GM12878 (cell line): ENCODE results near the gene NCS1. TPM values are rescaled to one million over a fixed set of nuclear protein-coding genes. Genes with fewer than 3 reads are reported as not detected.

Experiments
- ATAC-seq: fragments of 200-7000 bp; cut with Tn5 transposase; 3 replicates; pipeline ENCODE4 v1.9.1; 2020; ENCODE audit warnings: mild to moderate bottlenecking, moderate library complexity
- BruUV-seq: library from RNA; stranded (reverse); fragments of 400-500 nt; replicated peaks from 2 replicates; lab custom pipeline; 2021; lab: Mats Ljungman, UMichigan
- CTCF ChIA-PET: fragments of 300-600 bp; sonication (Branson Sonifier 250); formaldehyde crosslinking; extraction: SDS; loops from one replicate; lab custom pipeline; 2021; ENCODE audit warnings: inconsistent platforms; lab: Yijun Ruan, JAX
- POLR2A ChIA-PET: fragments of 350-600 bp; formaldehyde crosslinking; extraction: SDS; loops from one replicate; lab custom pipeline; 2021; ENCODE audit warnings: inconsistent platforms; lab: Charles Lee
- RAD21 ChIA-PET: fragments of 300-600 bp; sonication (Branson Sonifier 250); formaldehyde crosslinking; loops from one replicate; lab custom pipeline; 2023; ENCODE audit warnings: antibody characterized with exemption; ENCODE audit not compliant: unreplicated experiment; lab: Charles Lee
- SMC1A ChIA-PET: fragments of 300-600 bp; sonication (Branson Sonifier 250); formaldehyde crosslinking; loops from one replicate; lab custom pipeline; 2023; ENCODE audit not compliant: unreplicated experiment, uncharacterized antibody; lab: Charles Lee
- DNase-seq: peaks from one replicate; pipeline ENCODE4 v3.0.0-alpha.2; 2011; ENCODE audit warnings: low read depth, low spot score
- FAIRE-seq: peaks from 3 replicates; lab custom pipeline; 2011; peaks lifted over from hg19 to GRCh38; lab: Jason Lieb, UNC
- H2AFZ ChIP-seq: 2 replicates; pipeline ENCODE4 v1.6.0; 2011; ENCODE audit warnings: low read depth, low read length, control low read depth; ENCODE audit not compliant: control insufficient read depth
- H3K27ac ChIP-seq: 2 replicates; pipeline ENCODE4 v1.5.1; 2011; ENCODE audit warnings: control low read depth; ENCODE audit not compliant: control insufficient read depth, insufficient read depth
- H3K27me3 ChIP-seq, 2 experiments: replicated peaks in 1 of 2; 2 replicates each; pipeline versions ENCODE4 v1.6.0 to v1.6.1; 2011; ENCODE audit warnings: low read length in 1 of 2; ENCODE audit not compliant: control insufficient read depth in 2 of 2, insufficient read depth in 2 of 2
- H3K36me3 ChIP-seq, 2 experiments: 2 replicates each; pipeline ENCODE4 v1.5.1; 2011; ENCODE audit warnings: low read length in 1 of 2; ENCODE audit not compliant: control insufficient read depth in 2 of 2, insufficient read depth in 2 of 2
- H3K4me1 ChIP-seq: 2 replicates; pipeline ENCODE4 v1.6.1; 2011; ENCODE audit warnings: mild to moderate bottlenecking, low read length, moderate library complexity, mixed read lengths; ENCODE audit not compliant: control insufficient read depth, insufficient read depth
- H3K4me2 ChIP-seq: 2 replicates; pipeline ENCODE4 v1.6.0; 2011; ENCODE audit warnings: control low read depth; ENCODE audit not compliant: control insufficient read depth, insufficient read depth
- H3K4me3 ChIP-seq: fragments of 200-600 bp; sonication (generic); 2 replicates; pipeline ENCODE4 v1.5.1; 2016
- H3K79me2 ChIP-seq: 2 replicates; pipeline ENCODE4 v1.6.0; 2011; ENCODE audit warnings: low read length; ENCODE audit not compliant: control insufficient read depth, insufficient read depth
- H3K9ac ChIP-seq: 2 replicates; pipeline ENCODE4 v1.8.0; 2011; ENCODE audit warnings: low read length, control low read depth, mixed read lengths; ENCODE audit not compliant: control insufficient read depth, insufficient read depth
- H3K9me3 ChIP-seq: replicated peaks from 3 replicates; pipeline ENCODE4 v1.5.1; 2011; ENCODE audit warnings: mild to moderate bottlenecking, low read length; ENCODE audit not compliant: control insufficient read depth, insufficient read depth
- H4K20me1 ChIP-seq: 2 replicates; pipeline ENCODE4 v1.6.0; 2011; ENCODE audit not compliant: control insufficient read depth, insufficient read depth
- BRCA1 ChIP-seq: IDR thresholded peaks from 2 replicates; pipeline ENCODE4 v1.6.1; 2011; ENCODE audit warnings: low read depth, low read length, improper control_type of control experiment
- CREB1 ChIP-seq: IDR thresholded peaks from 2 replicates; pipeline ENCODE4 v1.6.1; 2012; ENCODE audit warnings: low read depth, mild to moderate bottlenecking, inconsistent platforms
- EGR1 ChIP-seq, 2 experiments: IDR thresholded peaks; 1 replicate in 1 of 2; 2 replicates in 1 of 2; pipeline ENCODE4 v1.6.1; 2011 to 2012; ENCODE audit warnings: low read depth in 2 of 2, low read length in 2 of 2, borderline replicate concordance in 1 of 2, mild to moderate bottlenecking in 1 of 2, moderate library complexity in 1 of 2
- IRF4 ChIP-seq: IDR thresholded peaks from 2 replicates; pipeline ENCODE4 v1.6.1; 2011; ENCODE audit warnings: low read depth, low read length
- TAF1 ChIP-seq: IDR thresholded peaks from 2 replicates; pipeline ENCODE4 v1.6.1; 2011; ENCODE audit warnings: mild to moderate bottlenecking, low read depth, low read length, borderline replicate concordance
- YY1 ChIP-seq: IDR thresholded peaks from 2 replicates; pipeline ENCODE4 v1.6.1; 2011; ENCODE audit warnings: low read depth, mild to moderate bottlenecking, low read length
- WGBS: methylation state at CpG from one replicate; pipeline ENCODE4 v1.1.6; 2016; ENCODE audit warnings: low lambda C conversion rate; ENCODE audit not compliant: insufficient replicate concordance, insufficient coverage; ENCODE audit errors: missing lambda C conversion rate; 5-methylcytosine and 5-hydroxymethylcytosine counted together
- in situ Hi-C: fragments of 300-500 bp; cut with MboI; formaldehyde crosslinking; loops from 9 replicates; pipeline ENCODE4 v1.14.3; 2018; ENCODE audit warnings: mixed read lengths
- intact Hi-C: fragments of 100-400 bp; cut with micrococcal nuclease; formaldehyde crosslinking; loops from one replicate; pipeline ENCODE4 v1.14.2; 2022; ENCODE audit not compliant: unreplicated experiment
- polyA plus RNA-seq, 11 experiments: library from polyadenylated mRNA; depleted of rRNA in 4 of 11; unstranded in 6 of 11; stranded (reverse) in 5 of 11; fragments of >200 nt; fragmentation: Nextera tagmentation in 4 of 11; fragmentation: Illumina TruSeq in 1 of 11; extraction: Ambion mirVana in 4 of 11; extraction: Trizol in 1 of 11; gene quantifications; 1 replicate in 1 of 11; 2 replicates in 10 of 11; pipeline versions ENCODE4 v1.2.1 to v1.2.3, GENCODE V29; 2011 to 2016; ENCODE audit warnings: inconsistent platforms in 2 of 11, missing spikeins in 2 of 11, low read depth in 1 of 11
- total RNA-seq, 4 experiments: library from RNA; depleted of rRNA in 3 of 4; stranded (reverse); fragments of >200 nt in 3 of 4; fragmentation: Illumina TruSeq in 1 of 4; extraction: Trizol in 1 of 4; gene quantifications; 2 replicates each; pipeline versions ENCODE4 v1.2.1 to v1.2.3, GENCODE V29; 2013 to 2021
- TF ChIP-seq, protein P1 (sequence below): fragments of 450-650 bp; IDR thresholded peaks from 2 replicates; pipeline ENCODE4 v1.6.1; 2016; ENCODE audit warnings: mild to moderate bottlenecking, moderate library complexity, borderline replicate concordance
- TF ChIP-seq, protein P2 (sequence below): fragments of 450-650 bp; IDR thresholded peaks from 2 replicates; pipeline ENCODE4 v1.6.1; 2017; ENCODE audit warnings: mild to moderate bottlenecking, moderate library complexity
- TF ChIP-seq, protein P3 (sequence below): fragments of 450-650 bp; IDR thresholded peaks from 2 replicates; pipeline ENCODE4 v1.6.1; 2017; ENCODE audit warnings: mild to moderate bottlenecking, moderate library complexity

The NCS1 gene
- total and polyA plus RNA-seq, 10 of the 15 experiments (the other 5 are each of a cell fraction or from before 2014, with no cell fraction given), result 0.04 to 0.22 (median 0.06) TPM; not detected in 4

GRCh38 chr9:130191749-130192120 lies 19.5 kb downstream of the NCS1 start:
- H3K4me2 ChIP-seq, result no peak overlapping the region
- DNase-seq (no peak), ATAC-seq (no peak), FAIRE-seq (no peak)
- intact Hi-C loops, result no loop called here
- no TSS peak for BruUV-seq
- H3K9ac ChIP-seq, result no peak overlapping the region
- ChIA-PET POLR2A (no interaction called here), CTCF (no interaction called here), SMC1A (no interaction called here), RAD21 (no interaction called here)
- no peaks in the 10 kb centered on the region for H3K79me2 ChIP-seq
- H3K4me1 ChIP-seq, result no peaks in the 10 kb centered on the region
- in situ Hi-C loops, result no loop called here
- no peak overlapping the region for H3K27ac ChIP-seq
- TF ChIP-seq, protein P1, sequence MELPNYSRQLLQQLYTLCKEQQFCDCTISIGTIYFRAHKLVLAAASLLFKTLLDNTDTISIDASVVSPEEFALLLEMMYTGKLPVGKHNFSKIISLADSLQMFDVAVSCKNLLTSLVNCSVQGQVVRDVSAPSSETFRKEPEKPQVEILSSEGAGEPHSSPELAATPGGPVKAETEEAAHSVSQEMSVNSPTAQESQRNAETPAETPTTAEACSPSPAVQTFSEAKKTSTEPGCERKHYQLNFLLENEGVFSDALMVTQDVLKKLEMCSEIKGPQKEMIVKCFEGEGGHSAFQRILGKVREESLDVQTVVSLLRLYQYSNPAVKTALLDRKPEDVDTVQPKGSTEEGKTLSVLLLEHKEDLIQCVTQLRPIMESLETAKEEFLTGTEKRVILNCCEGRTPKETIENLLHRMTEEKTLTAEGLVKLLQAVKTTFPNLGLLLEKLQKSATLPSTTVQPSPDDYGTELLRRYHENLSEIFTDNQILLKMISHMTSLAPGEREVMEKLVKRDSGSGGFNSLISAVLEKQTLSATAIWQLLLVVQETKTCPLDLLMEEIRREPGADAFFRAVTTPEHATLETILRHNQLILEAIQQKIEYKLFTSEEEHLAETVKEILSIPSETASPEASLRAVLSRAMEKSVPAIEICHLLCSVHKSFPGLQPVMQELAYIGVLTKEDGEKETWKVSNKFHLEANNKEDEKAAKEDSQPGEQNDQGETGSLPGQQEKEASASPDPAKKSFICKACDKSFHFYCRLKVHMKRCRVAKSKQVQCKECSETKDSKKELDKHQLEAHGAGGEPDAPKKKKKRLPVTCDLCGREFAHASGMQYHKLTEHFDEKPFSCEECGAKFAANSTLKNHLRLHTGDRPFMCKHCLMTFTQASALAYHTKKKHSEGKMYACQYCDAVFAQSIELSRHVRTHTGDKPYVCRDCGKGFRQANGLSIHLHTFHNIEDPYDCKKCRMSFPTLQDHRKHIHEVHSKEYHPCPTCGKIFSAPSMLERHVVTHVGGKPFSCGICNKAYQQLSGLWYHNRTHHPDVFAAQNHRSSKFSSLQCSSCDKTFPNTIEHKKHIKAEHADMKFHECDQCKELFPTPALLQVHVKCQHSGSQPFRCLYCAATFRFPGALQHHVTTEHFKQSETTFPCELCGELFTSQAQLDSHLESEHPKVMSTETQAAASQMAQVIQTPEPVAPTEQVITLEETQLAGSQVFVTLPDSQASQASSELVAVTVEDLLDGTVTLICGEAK, result no peak
- no peak for TF ChIP-seq BRCA1
- no peak for TF ChIP-seq TAF1
- TF ChIP-seq, protein P2, sequence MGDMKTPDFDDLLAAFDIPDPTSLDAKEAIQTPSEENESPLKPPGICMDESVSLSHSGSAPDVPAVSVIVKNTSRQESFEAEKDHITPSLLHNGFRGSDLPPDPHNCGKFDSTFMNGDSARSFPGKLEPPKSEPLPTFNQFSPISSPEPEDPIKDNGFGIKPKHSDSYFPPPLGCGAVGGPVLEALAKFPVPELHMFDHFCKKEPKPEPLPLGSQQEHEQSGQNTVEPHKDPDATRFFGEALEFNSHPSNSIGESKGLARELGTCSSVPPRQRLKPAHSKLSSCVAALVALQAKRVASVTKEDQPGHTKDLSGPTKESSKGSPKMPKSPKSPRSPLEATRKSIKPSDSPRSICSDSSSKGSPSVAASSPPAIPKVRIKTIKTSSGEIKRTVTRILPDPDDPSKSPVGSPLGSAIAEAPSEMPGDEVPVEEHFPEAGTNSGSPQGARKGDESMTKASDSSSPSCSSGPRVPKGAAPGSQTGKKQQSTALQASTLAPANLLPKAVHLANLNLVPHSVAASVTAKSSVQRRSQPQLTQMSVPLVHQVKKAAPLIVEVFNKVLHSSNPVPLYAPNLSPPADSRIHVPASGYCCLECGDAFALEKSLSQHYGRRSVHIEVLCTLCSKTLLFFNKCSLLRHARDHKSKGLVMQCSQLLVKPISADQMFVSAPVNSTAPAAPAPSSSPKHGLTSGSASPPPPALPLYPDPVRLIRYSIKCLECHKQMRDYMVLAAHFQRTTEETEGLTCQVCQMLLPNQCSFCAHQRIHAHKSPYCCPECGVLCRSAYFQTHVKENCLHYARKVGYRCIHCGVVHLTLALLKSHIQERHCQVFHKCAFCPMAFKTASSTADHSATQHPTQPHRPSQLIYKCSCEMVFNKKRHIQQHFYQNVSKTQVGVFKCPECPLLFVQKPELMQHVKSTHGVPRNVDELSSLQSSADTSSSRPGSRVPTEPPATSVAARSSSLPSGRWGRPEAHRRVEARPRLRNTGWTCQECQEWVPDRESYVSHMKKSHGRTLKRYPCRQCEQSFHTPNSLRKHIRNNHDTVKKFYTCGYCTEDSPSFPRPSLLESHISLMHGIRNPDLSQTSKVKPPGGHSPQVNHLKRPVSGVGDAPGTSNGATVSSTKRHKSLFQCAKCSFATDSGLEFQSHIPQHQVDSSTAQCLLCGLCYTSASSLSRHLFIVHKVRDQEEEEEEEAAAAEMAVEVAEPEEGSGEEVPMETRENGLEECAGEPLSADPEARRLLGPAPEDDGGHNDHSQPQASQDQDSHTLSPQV, result no peak
- TF ChIP-seq YY1, result no peak
- no peak for TF ChIP-seq IRF4
- no peak for TF ChIP-seq CREB1
- TF ChIP-seq, protein P3, sequence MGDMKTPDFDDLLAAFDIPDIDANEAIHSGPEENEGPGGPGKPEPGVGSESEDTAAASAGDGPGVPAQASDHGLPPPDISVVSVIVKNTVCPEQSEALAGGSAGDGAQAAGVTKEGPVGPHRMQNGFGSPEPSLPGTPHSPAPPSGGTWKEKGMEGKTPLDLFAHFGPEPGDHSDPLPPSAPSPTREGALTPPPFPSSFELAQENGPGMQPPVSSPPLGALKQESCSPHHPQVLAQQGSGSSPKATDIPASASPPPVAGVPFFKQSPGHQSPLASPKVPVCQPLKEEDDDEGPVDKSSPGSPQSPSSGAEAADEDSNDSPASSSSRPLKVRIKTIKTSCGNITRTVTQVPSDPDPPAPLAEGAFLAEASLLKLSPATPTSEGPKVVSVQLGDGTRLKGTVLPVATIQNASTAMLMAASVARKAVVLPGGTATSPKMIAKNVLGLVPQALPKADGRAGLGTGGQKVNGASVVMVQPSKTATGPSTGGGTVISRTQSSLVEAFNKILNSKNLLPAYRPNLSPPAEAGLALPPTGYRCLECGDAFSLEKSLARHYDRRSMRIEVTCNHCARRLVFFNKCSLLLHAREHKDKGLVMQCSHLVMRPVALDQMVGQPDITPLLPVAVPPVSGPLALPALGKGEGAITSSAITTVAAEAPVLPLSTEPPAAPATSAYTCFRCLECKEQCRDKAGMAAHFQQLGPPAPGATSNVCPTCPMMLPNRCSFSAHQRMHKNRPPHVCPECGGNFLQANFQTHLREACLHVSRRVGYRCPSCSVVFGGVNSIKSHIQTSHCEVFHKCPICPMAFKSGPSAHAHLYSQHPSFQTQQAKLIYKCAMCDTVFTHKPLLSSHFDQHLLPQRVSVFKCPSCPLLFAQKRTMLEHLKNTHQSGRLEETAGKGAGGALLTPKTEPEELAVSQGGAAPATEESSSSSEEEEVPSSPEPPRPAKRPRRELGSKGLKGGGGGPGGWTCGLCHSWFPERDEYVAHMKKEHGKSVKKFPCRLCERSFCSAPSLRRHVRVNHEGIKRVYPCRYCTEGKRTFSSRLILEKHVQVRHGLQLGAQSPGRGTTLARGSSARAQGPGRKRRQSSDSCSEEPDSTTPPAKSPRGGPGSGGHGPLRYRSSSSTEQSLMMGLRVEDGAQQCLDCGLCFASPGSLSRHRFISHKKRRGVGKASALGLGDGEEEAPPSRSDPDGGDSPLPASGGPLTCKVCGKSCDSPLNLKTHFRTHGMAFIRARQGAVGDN, result no peak
- no peak for TF ChIP-seq EGR1 (IDR thresholded peaks at IDR 0.05; ENCODE audit: borderline replicate concordance in 1 of 2, low read depth in 2 of 2, low read length in 2 of 2)
- H3K36me3 ChIP-seq, result no peaks in the 10 kb centered on the region
- no peaks in the 10 kb centered on the region for H4K20me1 ChIP-seq
- H3K4me3 ChIP-seq, result no peak overlapping the region
- H2AFZ ChIP-seq, result no peak overlapping the region
- H3K9me3 ChIP-seq, result no peaks in the 10 kb centered on the region
- WGBS, result 39% methylated on average over 12 of the region's 14 CpGs
- no peaks in the 10 kb centered on the region; a peak in 2 of 4 replicates for H3K27me3 ChIP-seq
